Lower lobe of right lung (tissue), 2 donors: ENCODE data around the gene EGR2. TPM values are rescaled to one million over a fixed set of nuclear protein-coding genes. Genes with fewer than 3 reads are reported as not detected.

Experiments
- ATAC-seq, 2 donors: fragments of 200-7000 bp; cut with Tn5 transposase; one replicate each; pipeline ENCODE4 v1.9.1; 2020 to 2022; ENCODE audit warnings: mild to moderate bottlenecking in 2 of 2, moderate library complexity in 2 of 2
- DNase-seq: peaks from one replicate; pipeline ENCODE4 v3.0.0-alpha.2; 2020
- H3K27ac ChIP-seq: fragments of 200-600 bp; one replicate; pipeline ENCODE4 v1.8.0; 2022
- H3K27me3 ChIP-seq: fragments of 200-600 bp; one replicate; pipeline ENCODE4 v1.8.0; 2022; ENCODE audit warnings: low read depth
- H3K36me3 ChIP-seq: fragments of 200-600 bp; one replicate; pipeline ENCODE4 v1.8.0; 2022; ENCODE audit warnings: mild to moderate bottlenecking
- H3K4me1 ChIP-seq: fragments of 200-600 bp; one replicate; pipeline ENCODE4 v1.8.0; 2022
- H3K4me3 ChIP-seq: fragments of 200-600 bp; one replicate; pipeline ENCODE4 v1.8.0; 2022; ENCODE audit warnings: mild to moderate bottlenecking
- H3K9me3 ChIP-seq: fragments of 200-600 bp; one replicate; pipeline ENCODE4 v1.8.0; 2022
- intact Hi-C: fragments of 100-400 bp; cut with DNase I; formaldehyde crosslinking; loops from one replicate; pipeline ENCODE4 v1.11.0; 2022
- long read RNA-seq: library from polyadenylated mRNA; unstranded; transcript quantifications from one replicate; pipeline ENCODE4 v2.0.0, GENCODE V29; 2021
- total RNA-seq: library from RNA; stranded (reverse); fragmentation: NEBNext Ultra II Directional; extraction: Animal tissue kit (Norgen Biotek cat#: 25700); gene quantifications from one replicate; pipeline ENCODE4 v1.2.1, GENCODE V29; 2021
- TF ChIP-seq, protein P1 (sequence below): fragments of 200-600 bp; IDR thresholded peaks from one replicate; pipeline ENCODE4 v1.8.0; 2022; ENCODE audit warnings: antibody characterized with exemption, mild to moderate bottlenecking
- donor health status: DM: no; HTN: yes; CAD: no; lungs with severe emphysema.

Gene EGR2
- total RNA-seq = 45.6 TPM
- long read RNA-seq, transcript EGR2-201 (2 exons, 2,968 nt) = major isoform, 10 of 60 reads
- long read RNA-seq, partial matches to known transcripts = 0 of 60 reads
- long read RNA-seq, other reads (novel, unspliced or antisense) = 47 of 60 reads

DNA sequence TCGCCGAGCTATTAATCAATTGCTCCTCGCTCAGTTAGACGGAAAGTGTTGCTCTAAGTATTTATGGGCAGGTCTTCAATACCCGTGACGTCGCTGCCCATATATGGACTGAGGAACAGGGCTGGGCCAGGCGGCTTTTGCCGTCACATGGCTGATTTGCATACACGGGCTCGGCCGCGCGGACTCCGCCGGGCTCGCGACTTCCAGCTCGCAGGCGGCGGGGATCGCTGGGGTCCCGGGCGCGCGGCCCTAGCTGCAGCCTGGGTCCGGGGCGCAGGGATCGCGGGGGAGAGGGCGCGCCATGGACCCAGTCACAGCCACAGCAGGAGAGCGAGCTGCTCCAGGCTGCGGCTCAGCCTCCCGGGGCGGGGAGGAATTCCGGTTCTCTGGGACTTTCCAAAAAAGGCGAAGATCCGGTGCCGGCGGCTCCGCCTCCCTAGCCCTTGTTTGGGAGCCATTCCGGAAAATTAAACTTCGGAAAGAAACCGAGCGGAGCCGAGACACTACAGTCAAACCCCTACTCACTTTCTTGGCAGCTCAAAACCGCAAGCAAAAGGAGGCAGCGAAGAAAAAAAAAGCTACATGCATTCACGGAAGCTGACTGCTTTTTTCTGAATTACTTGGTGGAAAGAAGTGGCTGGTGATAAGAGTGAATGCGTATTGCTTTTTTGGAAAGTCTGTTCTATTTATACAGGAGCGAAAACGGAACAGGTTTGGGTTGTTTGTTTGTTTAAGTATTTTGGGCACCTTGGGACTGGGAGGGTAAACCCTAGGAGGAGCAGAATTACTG lies at the start of gene EGR2:
Gene EGR2, minus strand, starts transcription at position 36 of the 790 bp plus-strand sequence. CDS start 337 bp downstream, outside the sequence.
- Histone ChIP-seq H3K27ac (peak within 1 kb of the TSS; percentile 87), H3K4me1 (peaks cover 42% of the 10 kb centered on the region), H3K27me3 (peaks cover 57% of the 10 kb centered on the region), H3K9me3 (no peaks in the 10 kb centered on the region), H3K36me3 (no peaks in the 10 kb centered on the region), H3K4me3 (peak within 1 kb of the TSS; percentile 71)
- TF ChIP-seq, protein P1, sequence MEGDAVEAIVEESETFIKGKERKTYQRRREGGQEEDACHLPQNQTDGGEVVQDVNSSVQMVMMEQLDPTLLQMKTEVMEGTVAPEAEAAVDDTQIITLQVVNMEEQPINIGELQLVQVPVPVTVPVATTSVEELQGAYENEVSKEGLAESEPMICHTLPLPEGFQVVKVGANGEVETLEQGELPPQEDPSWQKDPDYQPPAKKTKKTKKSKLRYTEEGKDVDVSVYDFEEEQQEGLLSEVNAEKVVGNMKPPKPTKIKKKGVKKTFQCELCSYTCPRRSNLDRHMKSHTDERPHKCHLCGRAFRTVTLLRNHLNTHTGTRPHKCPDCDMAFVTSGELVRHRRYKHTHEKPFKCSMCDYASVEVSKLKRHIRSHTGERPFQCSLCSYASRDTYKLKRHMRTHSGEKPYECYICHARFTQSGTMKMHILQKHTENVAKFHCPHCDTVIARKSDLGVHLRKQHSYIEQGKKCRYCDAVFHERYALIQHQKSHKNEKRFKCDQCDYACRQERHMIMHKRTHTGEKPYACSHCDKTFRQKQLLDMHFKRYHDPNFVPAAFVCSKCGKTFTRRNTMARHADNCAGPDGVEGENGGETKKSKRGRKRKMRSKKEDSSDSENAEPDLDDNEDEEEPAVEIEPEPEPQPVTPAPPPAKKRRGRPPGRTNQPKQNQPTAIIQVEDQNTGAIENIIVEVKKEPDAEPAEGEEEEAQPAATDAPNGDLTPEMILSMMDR = no peak
- DNase-seq (peak; percentile 97), ATAC-seq (peak; percentile 91)
- intact Hi-C loops = no loop called here

DNA sequence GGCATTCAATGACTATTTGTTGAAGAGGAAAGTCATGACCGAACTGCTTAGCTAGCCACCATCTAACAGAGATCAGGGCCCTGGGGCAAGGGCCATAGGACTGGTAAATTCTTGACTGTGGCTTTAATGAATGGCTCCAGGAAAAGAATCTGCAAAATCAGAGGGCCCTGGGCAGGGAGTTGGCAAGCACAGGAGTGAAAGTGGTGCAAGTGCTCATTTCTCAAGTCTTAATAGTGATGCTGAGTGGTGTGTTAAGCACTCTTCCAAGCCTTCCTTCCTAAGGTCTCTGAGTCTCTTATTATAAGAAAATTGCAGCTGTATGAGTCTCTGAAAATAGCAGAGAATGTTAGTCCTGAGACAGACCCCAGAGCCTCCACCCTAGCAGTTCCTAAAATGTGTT lies 46.3 kb upstream of the EGR2 start:
- no peak overlapping the region for H3K27ac ChIP-seq
- H3K4me3 ChIP-seq = no peak overlapping the region
- no peaks in the 10 kb centered on the region for H3K4me1 ChIP-seq
- no peaks in the 10 kb centered on the region for H3K9me3 ChIP-seq
- intact Hi-C loops = no loop called here
- TF ChIP-seq, protein P1 = no peak
- no peaks in the 10 kb centered on the region for H3K36me3 ChIP-seq
- ATAC-seq = peak; percentile 33 to 60
- H3K27me3 ChIP-seq = no peaks in the 10 kb centered on the region
- no peak for DNase-seq

GRCh38 chr10:62861507-62861906 lies 45.3 kb upstream of the EGR2 start:
- H3K4me1 ChIP-seq = no peaks in the 10 kb centered on the region
- TF ChIP-seq, protein P1 = no peak
- no peaks in the 10 kb centered on the region for H3K36me3 ChIP-seq
- intact Hi-C loops = no loop called here
- DNase-seq (no peak), ATAC-seq (no peak)
- H3K27me3 ChIP-seq = no peaks in the 10 kb centered on the region
- H3K4me3 ChIP-seq = no peak overlapping the region
- H3K27ac ChIP-seq = no peak overlapping the region
- H3K9me3 ChIP-seq = no peaks in the 10 kb centered on the region

GRCh38 chr10:62860946-62861345 lies 44.8 kb upstream of the EGR2 start:
- DNase-seq (no peak), ATAC-seq (peak in 1 of 2 donors; percentile 41)
- Histone ChIP-seq H3K9me3 (no peaks in the 10 kb centered on the region), H3K27me3 (no peaks in the 10 kb centered on the region), H3K4me3 (no peak overlapping the region), H3K27ac (no peak overlapping the region), H3K36me3 (no peaks in the 10 kb centered on the region), H3K4me1 (no peaks in the 10 kb centered on the region)
- TF ChIP-seq, protein P1 = no peak
- intact Hi-C loops = no loop called here

GRCh38 chr10:62858364-62858763 lies 42.2 kb upstream of the EGR2 start:
- H3K36me3 ChIP-seq = no peaks in the 10 kb centered on the region
- H3K27me3 ChIP-seq = no peaks in the 10 kb centered on the region
- TF ChIP-seq, protein P1 = no peak
- intact Hi-C loops = no loop called here
- DNase-seq (no peak), ATAC-seq (peak in 1 of 2 donors; percentile 61)
- H3K9me3 ChIP-seq = no peaks in the 10 kb centered on the region
- H3K4me3 ChIP-seq = no peak overlapping the region
- no peaks in the 10 kb centered on the region for H3K4me1 ChIP-seq
- no peak overlapping the region for H3K27ac ChIP-seq
